ENCODE results near the gene TRABD2B.

TRABD2B gene

DNA sequence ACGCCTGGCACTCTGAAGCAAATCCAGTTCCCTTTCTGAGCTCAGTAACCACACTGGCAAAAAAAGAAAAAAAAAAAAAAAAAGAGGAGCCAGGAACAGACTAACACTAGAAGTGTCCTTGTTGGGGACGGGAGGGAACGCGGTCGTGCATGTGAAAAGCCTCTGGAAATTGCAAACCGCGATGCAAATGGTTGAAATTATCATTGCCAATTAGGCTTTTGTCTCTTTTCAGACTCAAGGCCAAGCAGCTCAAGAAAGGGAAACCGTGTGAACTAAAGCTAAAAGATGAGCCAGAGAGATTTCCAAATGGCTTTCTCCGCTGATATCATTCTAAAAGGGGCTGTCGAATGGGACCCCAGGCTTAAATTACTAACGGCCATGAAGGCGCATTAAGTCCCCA is 13.5 kb downstream of the TRABD2B start:
- no peak for TF ChIP-seq EZH2 (IDR thresholded peaks at IDR 0.05; ENCODE audit: borderline replicate concordance, low read depth, low read length, severe bottlenecking)
- TF ChIP-seq, protein P1, sequence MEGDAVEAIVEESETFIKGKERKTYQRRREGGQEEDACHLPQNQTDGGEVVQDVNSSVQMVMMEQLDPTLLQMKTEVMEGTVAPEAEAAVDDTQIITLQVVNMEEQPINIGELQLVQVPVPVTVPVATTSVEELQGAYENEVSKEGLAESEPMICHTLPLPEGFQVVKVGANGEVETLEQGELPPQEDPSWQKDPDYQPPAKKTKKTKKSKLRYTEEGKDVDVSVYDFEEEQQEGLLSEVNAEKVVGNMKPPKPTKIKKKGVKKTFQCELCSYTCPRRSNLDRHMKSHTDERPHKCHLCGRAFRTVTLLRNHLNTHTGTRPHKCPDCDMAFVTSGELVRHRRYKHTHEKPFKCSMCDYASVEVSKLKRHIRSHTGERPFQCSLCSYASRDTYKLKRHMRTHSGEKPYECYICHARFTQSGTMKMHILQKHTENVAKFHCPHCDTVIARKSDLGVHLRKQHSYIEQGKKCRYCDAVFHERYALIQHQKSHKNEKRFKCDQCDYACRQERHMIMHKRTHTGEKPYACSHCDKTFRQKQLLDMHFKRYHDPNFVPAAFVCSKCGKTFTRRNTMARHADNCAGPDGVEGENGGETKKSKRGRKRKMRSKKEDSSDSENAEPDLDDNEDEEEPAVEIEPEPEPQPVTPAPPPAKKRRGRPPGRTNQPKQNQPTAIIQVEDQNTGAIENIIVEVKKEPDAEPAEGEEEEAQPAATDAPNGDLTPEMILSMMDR (IDR thresholded peaks at IDR 0.05; ENCODE audit: borderline replicate concordance, extremely low read depth, low read length, poor library complexity, severe bottlenecking), result no peak
- Histone ChIP-seq H3K36me3 (ENCODE audit: insufficient read depth, low read length) (no peaks in the 10 kb centered on the region), H2AFZ (ENCODE audit: low read depth, low read length) (no peak overlapping the region), H4K20me1 (ENCODE audit: insufficient read depth, low read length) (no peaks in the 10 kb centered on the region), H3K4me2 (ENCODE audit: insufficient read depth, low read length) (no peak overlapping the region), H3K27ac (ENCODE audit: low read length) (no peak overlapping the region), H3K4me3 (ENCODE audit: low read depth in 1 of 2, low read length in 2 of 2) (no peak overlapping the region), H3K79me2 (ENCODE audit: insufficient read depth, low read length) (no peaks in the 10 kb centered on the region), H3K27me3 (ENCODE audit: insufficient read depth, low read length, poor library complexity) (peaks cover 2% of the 10 kb centered on the region), H3K9me3 (ENCODE audit: insufficient read depth, low read length, severe bottlenecking) (no peaks in the 10 kb centered on the region), H3K9ac (ENCODE audit: low read depth, low read length) (no peak overlapping the region), H3K4me1 (ENCODE audit: insufficient read depth, low read length) (no peaks in the 10 kb centered on the region)
- DNase-seq (no peak), ATAC-seq (ENCODE audit: insufficient read depth, low read depth) (no peak)

DNA sequence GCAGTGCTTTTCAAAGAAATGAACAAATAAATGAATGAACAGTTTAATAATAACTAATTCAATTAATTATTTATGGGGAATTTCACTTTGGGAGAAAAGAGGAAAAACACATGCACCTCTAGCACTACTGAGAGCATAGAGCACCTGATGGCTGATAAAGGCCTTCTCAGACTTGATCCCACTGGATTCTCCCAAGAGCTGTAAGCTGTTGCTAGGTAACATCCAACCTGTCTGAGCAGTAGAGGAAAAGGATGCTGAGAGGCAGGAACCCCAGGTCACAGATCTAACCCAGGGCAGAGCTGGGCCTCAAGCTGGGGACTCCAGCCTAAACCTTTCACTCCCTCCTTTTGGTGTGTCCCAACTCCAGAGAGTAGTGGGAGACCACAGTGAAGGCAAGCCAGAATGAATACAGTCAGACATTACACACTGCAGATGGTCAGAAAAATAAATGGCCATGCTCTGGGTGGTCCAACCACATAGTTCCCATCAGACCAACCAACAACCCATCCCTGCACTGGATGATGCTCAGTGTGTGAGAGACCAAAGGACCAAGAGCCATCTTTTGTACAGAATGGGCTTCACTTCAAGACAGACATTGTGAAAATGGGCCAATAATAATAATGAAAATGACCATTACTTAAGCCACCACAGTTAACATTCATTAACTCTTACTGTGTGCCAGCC is 15.4 kb downstream of the TRABD2B start:
- no peak overlapping the region for H3K9ac ChIP-seq (ENCODE audit: low read depth, low read length)
- H3K4me1 ChIP-seq (ENCODE audit: insufficient read depth, low read length), result no peaks in the 10 kb centered on the region
- no peaks in the 10 kb centered on the region for H4K20me1 ChIP-seq (ENCODE audit: insufficient read depth, low read length)
- no peak for ATAC-seq (ENCODE audit: insufficient read depth, low read depth)
- no peak overlapping the region for H2AFZ ChIP-seq (ENCODE audit: low read depth, low read length)
- H3K9me3 ChIP-seq (ENCODE audit: insufficient read depth, low read length, severe bottlenecking), result no peaks in the 10 kb centered on the region
- peaks cover 2% of the 10 kb centered on the region for H3K27me3 ChIP-seq (ENCODE audit: insufficient read depth, low read length, poor library complexity)
- no peaks in the 10 kb centered on the region for H3K36me3 ChIP-seq (ENCODE audit: insufficient read depth, low read length)
- no peak overlapping the region for H3K27ac ChIP-seq (ENCODE audit: low read length)
- H3K4me2 ChIP-seq (ENCODE audit: insufficient read depth, low read length), result no peak overlapping the region
- H3K4me3 ChIP-seq (ENCODE audit: low read depth in 1 of 2, low read length in 2 of 2), result no peak overlapping the region
- no peak for DNase-seq
- TF ChIP-seq EZH2 (IDR thresholded peaks at IDR 0.05; ENCODE audit: borderline replicate concordance, low read depth, low read length, severe bottlenecking), result no peak
- TF ChIP-seq, protein P1 (IDR thresholded peaks at IDR 0.05; ENCODE audit: borderline replicate concordance, extremely low read depth, low read length, poor library complexity, severe bottlenecking), result no peak
- H3K79me2 ChIP-seq (ENCODE audit: insufficient read depth, low read length), result no peaks in the 10 kb centered on the region

DNA sequence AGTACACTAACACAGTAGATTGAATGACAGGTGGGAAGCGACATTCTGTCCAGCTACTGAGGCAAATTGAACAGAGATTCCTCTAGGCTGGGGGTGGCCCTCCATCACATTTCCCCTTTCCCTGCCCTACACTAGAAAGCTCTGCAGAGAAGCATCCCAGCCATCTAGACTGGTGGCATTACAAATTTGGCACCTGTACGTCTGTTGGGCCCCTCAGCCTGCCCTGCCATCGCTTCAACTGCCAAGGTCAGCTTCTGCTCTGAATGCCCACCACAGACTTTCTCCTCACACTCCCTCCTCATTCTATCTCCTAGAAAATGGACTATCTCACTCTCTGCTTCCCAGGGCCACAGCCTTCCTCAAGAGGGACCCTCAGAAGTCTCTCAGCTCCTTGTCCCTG is 16.7 kb downstream of the TRABD2B start:
- Histone ChIP-seq H3K4me2 (ENCODE audit: insufficient read depth, low read length) (no peak overlapping the region), H3K79me2 (ENCODE audit: insufficient read depth, low read length) (no peaks in the 10 kb centered on the region), H3K4me1 (ENCODE audit: insufficient read depth, low read length) (no peaks in the 10 kb centered on the region), H3K4me3 (ENCODE audit: low read depth in 1 of 2, low read length in 2 of 2) (no peak overlapping the region), H3K9ac (ENCODE audit: low read depth, low read length) (no peak overlapping the region), H3K27me3 (ENCODE audit: insufficient read depth, low read length, poor library complexity) (peaks cover 2% of the 10 kb centered on the region), H3K36me3 (ENCODE audit: insufficient read depth, low read length) (no peaks in the 10 kb centered on the region), H3K27ac (ENCODE audit: low read length) (no peak overlapping the region), H4K20me1 (ENCODE audit: insufficient read depth, low read length) (no peaks in the 10 kb centered on the region), H3K9me3 (ENCODE audit: insufficient read depth, low read length, severe bottlenecking) (no peaks in the 10 kb centered on the region), H2AFZ (ENCODE audit: low read depth, low read length) (no peak overlapping the region)
- DNase-seq (no peak), ATAC-seq (ENCODE audit: insufficient read depth, low read depth) (no peak)
- TF ChIP-seq, protein P1 (IDR thresholded peaks at IDR 0.05; ENCODE audit: borderline replicate concordance, extremely low read depth, low read length, poor library complexity, severe bottlenecking), result no peak
- TF ChIP-seq EZH2 (IDR thresholded peaks at IDR 0.05; ENCODE audit: borderline replicate concordance, low read depth, low read length, severe bottlenecking), result no peak

All from DND-41 (cell line).